ENCODE results near the gene SOX5. TPM values are rescaled to one million over a fixed set of nuclear protein-coding genes. Genes with fewer than 3 reads are reported as not detected.

Gene SOX5
- total and polyA plus RNA-seq, 2 of the 8 experiments (the other 6 are each of a cell fraction or from before 2014, with no cell fraction given) = 2.2 to 2.6 TPM

DNA sequence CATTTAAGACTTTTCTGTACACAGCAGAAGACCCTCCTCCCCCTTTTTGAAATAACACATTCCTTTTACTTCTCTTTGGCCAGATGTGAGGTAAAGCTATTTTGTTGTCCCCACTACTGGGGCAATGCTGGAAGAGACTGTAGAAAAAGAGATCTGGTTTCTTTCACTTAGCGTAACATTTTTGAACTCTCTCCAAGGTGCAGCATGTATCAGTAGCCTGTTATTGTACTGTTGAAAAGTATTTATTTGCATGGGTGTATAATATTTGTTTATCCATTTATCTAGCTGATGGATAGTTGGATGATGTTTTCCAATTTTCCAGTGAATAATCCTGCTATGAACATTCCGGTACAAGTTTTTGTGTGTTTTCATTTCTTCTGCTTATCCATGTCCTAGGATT lies 335.2 kb downstream of the SOX5 start:
- Histone ChIP-seq H2BK120ac (replicated peaks; ENCODE audit: low read depth, low read length) (no peak overlapping the region), H2AK5ac (ENCODE audit: low read depth, low read length) (no peak overlapping the region), H3K56ac (replicated peaks; ENCODE audit: insufficient read length, low read depth, low read length) (no peak overlapping the region), H2AFZ (ENCODE audit: low read length) (no peak overlapping the region), H3K4me2 (ENCODE audit: insufficient read depth in 1 of 2, low read depth in 2 of 2, low read length in 2 of 2) (no peak overlapping the region), H3K4me1 (replicated peaks in 1 of 4; ENCODE audit: control insufficient read depth in 3 of 4, insufficient read depth in 4 of 4, low read length in 3 of 4) (no peaks in the 10 kb centered on the region), H3K27me3 (replicated peaks in 1 of 4; ENCODE audit: control insufficient read depth in 3 of 4, extremely low read depth in 1 of 4, insufficient read depth in 3 of 4, low read length in 3 of 4) (no peaks in the 10 kb centered on the region), H3K9me3 (ENCODE audit: insufficient read depth in 2 of 2, low read depth in 1 of 2, low read length in 1 of 2) (no peaks in the 10 kb centered on the region), H2BK5ac (ENCODE audit: low read depth, low read length) (no peak overlapping the region), H4K91ac (replicated peaks; ENCODE audit: insufficient read length, low read length) (no peak overlapping the region), H3K9ac (replicated peaks in 1 of 4; ENCODE audit: extremely low read depth in 1 of 4, low read depth in 3 of 4, low read length in 3 of 4) (no peak overlapping the region), H2BK15ac (ENCODE audit: low read length) (no peak overlapping the region), H3K14ac (ENCODE audit: insufficient read length) (no peak overlapping the region), H3K23me2 (ENCODE audit: low read depth, low read length) (no peaks in the 10 kb centered on the region), H3K4ac (replicated peaks; ENCODE audit: insufficient read length, low read depth, low read length) (no peak overlapping the region), H3K36me3 (ENCODE audit: control insufficient read depth in 2 of 4, insufficient read depth in 4 of 4, low read length in 3 of 4) (no peaks in the 10 kb centered on the region), H3K27ac (ENCODE audit: low read depth, low read length) (no peak overlapping the region), H2BK20ac (ENCODE audit: low read length) (no peak overlapping the region), H3K79me2 (ENCODE audit: control insufficient read depth in 1 of 2, insufficient read depth in 2 of 2, low read length in 2 of 2) (no peaks in the 10 kb centered on the region), H4K5ac (ENCODE audit: insufficient read length, low read depth, low read length) (no peak overlapping the region), H3K4me3 (ENCODE audit: extremely low read depth in 1 of 4, insufficient read depth in 2 of 4, low read depth in 3 of 4, low read length in 4 of 4) (no peak overlapping the region), H3K79me1 (ENCODE audit: low read depth, low read length) (no peaks in the 10 kb centered on the region), H4K8ac (ENCODE audit: extremely low read depth, insufficient read depth, low read length) (no peak overlapping the region), H3K18ac (ENCODE audit: extremely low read depth, low read length) (no peak overlapping the region), H3K23ac (ENCODE audit: insufficient read length) (no peak overlapping the region), H2BK12ac (ENCODE audit: low read depth, low read length) (no peak overlapping the region), H4K20me1 (replicated peaks in 1 of 2; ENCODE audit: control insufficient read depth in 1 of 2, insufficient read depth in 2 of 2, low read length in 2 of 2) (no peaks in the 10 kb centered on the region)
- POLR2A ChIA-PET (ENCODE audit: partially characterized antibody) = interaction anchor here (0.6 to 1.2 kb wide), 2 partner anchors 26 to 144 kb away, joined by 3 read pairs; no protein-coding TSS in a partner anchor
- FAIRE-seq = no peak
- no peak for DNase-seq (ENCODE audit: low read depth in 1 of 2, low spot score in 2 of 2)
- 90% methylated on average over 2 of the region's 2 CpGs; no CpG with 5 or more reads in 1 of the 2 experiments for WGBS, 2 experiments (ENCODE audit: extremely low coverage in 1 of 2, insufficient coverage in 1 of 2, insufficient read length in 1 of 2, insufficient replicate concordance in 2 of 2, low coverage in 1 of 2, low lambda C conversion rate in 2 of 2, missing lambda C conversion rate in 1 of 2)
- CTCF ChIA-PET (ENCODE audit: partially characterized antibody) = no interaction called here
- no peak for TF ChIP-seq KDM5A (IDR thresholded peaks at IDR 0.05; ENCODE audit: low read length)
- no peak for TF ChIP-seq GTF2F1 (IDR thresholded peaks at IDR 0.05; ENCODE audit: borderline replicate concordance, low read depth, low read length)
- no peak for TF ChIP-seq RBBP5 (IDR thresholded peaks at IDR 0.05; ENCODE audit: borderline replicate concordance, low read depth, low read length)
- no peak for TF ChIP-seq MAX (IDR thresholded peaks at IDR 0.05)
- TF ChIP-seq RXRA (IDR thresholded peaks at IDR 0.05; ENCODE audit: insufficient read depth, low read depth, low read length) = no peak
- TF ChIP-seq CHD1 (IDR thresholded peaks at IDR 0.05; ENCODE audit: low read depth, low read length) = no peak
- TF ChIP-seq CEBPB (IDR thresholded peaks at IDR 0.05; ENCODE audit: low read depth, low read length) = no peak
- TF ChIP-seq CREB1 (IDR thresholded peaks at IDR 0.05) = no peak
- TF ChIP-seq SAP30 (IDR thresholded peaks at IDR 0.05; ENCODE audit: insufficient read depth, insufficient replicate concordance, low read length) = no peak
- no peak for TF ChIP-seq RFX5 (IDR thresholded peaks at IDR 0.05; ENCODE audit: borderline replicate concordance, low read depth, low read length)
- TF ChIP-seq POU5F1 (IDR thresholded peaks at IDR 0.05; ENCODE audit: low read depth, low read length) = no peak
- TF ChIP-seq, protein P1, sequence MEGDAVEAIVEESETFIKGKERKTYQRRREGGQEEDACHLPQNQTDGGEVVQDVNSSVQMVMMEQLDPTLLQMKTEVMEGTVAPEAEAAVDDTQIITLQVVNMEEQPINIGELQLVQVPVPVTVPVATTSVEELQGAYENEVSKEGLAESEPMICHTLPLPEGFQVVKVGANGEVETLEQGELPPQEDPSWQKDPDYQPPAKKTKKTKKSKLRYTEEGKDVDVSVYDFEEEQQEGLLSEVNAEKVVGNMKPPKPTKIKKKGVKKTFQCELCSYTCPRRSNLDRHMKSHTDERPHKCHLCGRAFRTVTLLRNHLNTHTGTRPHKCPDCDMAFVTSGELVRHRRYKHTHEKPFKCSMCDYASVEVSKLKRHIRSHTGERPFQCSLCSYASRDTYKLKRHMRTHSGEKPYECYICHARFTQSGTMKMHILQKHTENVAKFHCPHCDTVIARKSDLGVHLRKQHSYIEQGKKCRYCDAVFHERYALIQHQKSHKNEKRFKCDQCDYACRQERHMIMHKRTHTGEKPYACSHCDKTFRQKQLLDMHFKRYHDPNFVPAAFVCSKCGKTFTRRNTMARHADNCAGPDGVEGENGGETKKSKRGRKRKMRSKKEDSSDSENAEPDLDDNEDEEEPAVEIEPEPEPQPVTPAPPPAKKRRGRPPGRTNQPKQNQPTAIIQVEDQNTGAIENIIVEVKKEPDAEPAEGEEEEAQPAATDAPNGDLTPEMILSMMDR (IDR thresholded peaks at IDR 0.05; ENCODE audit: control extremely low read depth in 1 of 3, insufficient read depth in 1 of 3, low read depth in 1 of 3, low read length in 3 of 3) = no peak
- no peak for TF ChIP-seq MAFK (IDR thresholded peaks at IDR 0.05; ENCODE audit: low read depth, low read length)
